NCI-H2196 treated with DMSO at 0.1 percent for 48 hours (cell line): Measurements from ENCODE around the gene CD244.
"Not testable (repeated sequence)": the region's sequence is repeated elsewhere in the genome, so short reads cannot be mapped to it uniquely, and the experiment has no call there.

Experiments used
- DNase-seq: peaks from one replicate; lab custom pipeline; 2025; ENCODE audit not compliant: unreplicated experiment; lab: John Stamatoyannopoulos, UW

CD244 gene

GRCh38 chr1:160782988-160783765, 79.5 kb downstream of the CD244 start:
- DNase-seq = not testable (repeated sequence)

DNA sequence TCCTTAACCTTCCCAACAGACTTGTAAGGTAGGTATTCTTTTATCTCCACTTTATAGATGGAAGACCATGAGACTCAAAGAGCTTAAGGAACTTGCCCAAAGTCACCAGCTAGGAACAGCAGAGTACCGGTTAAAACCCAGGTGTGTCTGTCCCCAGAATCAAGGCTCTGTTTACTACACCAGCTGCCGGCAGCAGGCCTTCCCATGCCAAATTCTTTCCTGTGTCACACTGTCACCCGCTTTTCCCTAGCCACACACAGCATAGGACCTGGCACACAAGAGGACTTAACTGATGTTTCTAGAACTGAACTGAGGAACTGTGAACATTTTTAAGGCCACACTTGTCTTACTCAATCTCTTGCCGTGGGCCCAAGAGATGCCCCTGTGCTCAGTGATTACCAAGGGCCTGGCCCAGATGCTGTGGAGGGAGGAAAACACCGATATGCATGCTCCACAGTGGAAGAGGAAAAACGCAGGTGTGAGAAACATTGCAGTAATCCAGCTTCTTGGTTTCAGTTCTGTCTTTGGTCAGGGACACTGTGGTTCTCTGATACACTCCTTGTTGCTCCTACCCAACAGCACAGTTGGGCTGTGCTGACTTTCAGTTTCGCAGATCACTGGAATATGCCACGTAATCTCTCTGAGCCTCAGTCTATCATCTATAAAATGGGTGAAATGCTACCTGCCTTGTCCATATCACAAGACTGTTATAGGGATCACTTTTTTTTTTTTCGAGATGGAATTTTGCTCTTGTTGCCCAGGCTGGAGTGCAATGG, 80.6 kb downstream of the CD244 start:
- no peak for DNase-seq

DNA sequence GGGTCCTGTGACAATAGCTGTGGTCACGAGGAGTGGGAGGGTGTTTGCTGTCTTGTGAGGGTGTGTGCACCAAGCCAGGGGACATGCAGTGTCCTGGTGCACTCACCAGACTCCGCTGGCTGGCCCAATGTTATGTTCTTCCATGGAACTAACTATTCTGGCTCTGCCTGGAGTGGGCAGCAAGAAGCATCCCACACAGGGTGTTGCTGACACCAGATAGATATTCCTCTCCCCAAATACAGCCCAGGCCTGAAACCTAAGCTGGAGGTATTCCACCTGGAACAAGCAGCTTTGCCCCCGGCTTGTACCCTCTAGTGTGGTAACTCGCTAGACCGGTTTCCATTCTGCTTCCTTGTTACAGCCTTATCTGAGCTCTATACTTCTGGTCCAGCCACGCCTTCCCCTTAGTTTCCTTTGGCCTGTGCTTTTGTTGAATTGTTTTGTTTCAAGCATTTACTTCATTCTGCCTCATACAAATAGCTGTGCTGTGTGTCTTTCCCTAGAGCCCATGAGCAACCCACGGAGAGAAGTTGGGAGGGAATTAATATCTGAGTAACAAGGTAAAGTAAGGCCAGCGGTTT, 81.4 kb downstream of the CD244 start:
- DNase-seq = no peak

GRCh38 chr1:160780398-160780755, 82.3 kb downstream of the CD244 start:
- no peak for DNase-seq
